IMR-90 (cell line): Measurements from ENCODE around the gene IRF4. TPM values are rescaled to one million over a fixed set of nuclear protein-coding genes. Genes with fewer than 3 reads are reported as not detected.

Source experiments
- ATAC-seq: fragments of 200-7000 bp; cut with Tn5 transposase; 2 replicates; pipeline ENCODE4 v1.9.1; 2020; ENCODE audit warnings: low read depth, mild to moderate bottlenecking, moderate library complexity
- BruUV-seq: library from RNA; stranded (reverse); fragments of 400-500 nt; replicated peaks from 2 replicates; lab custom pipeline; 2021; lab: Mats Ljungman, UMichigan
- CTCF ChIA-PET: fragments of 300-600 bp; formaldehyde crosslinking; extraction: SDS; loops from one replicate; lab custom pipeline; 2021; ENCODE audit warnings: antibody characterized with exemption; lab: Yijun Ruan, JAX
- POLR2A ChIA-PET: fragments of 300-600 bp; sonication (Branson Sonifier 250); formaldehyde crosslinking; loops from one replicate; lab custom pipeline; 2022; ENCODE audit warnings: antibody characterized with exemption; ENCODE audit not compliant: unreplicated experiment; lab: Charles Lee
- DNase-seq: peaks from one replicate; pipeline ENCODE4 v3.0.0; 2013
- H2AFZ ChIP-seq: replicated peaks from 2 replicates; pipeline ENCODE3; 2013; ENCODE audit warnings: low read length, mild to moderate bottlenecking; ENCODE audit not compliant: poor library complexity
- H2AK5ac ChIP-seq: 2 replicates; pipeline ENCODE4 v1.6.1; 2013; ENCODE audit warnings: low read depth, low read length, inconsistent platforms
- H2AK9ac ChIP-seq: replicated peaks from 2 replicates; pipeline ENCODE3; 2013; ENCODE audit warnings: mild to moderate bottlenecking, low read depth, low read length, moderate library complexity; ENCODE audit not compliant: poor library complexity
- H2BK120ac ChIP-seq: 2 replicates; pipeline ENCODE4 v1.6.1; 2013; ENCODE audit warnings: low read depth, low read length, inconsistent platforms
- H2BK15ac ChIP-seq: 3 replicates; pipeline ENCODE4 v1.6.1; 2013; ENCODE audit warnings: low read depth, low read length, inconsistent platforms
- H2BK20ac ChIP-seq: 2 replicates; pipeline ENCODE4 v1.6.1; 2013; ENCODE audit warnings: low read depth, mild to moderate bottlenecking, inconsistent platforms, low read length, moderate library complexity
- H2BK5ac ChIP-seq: 2 replicates; pipeline ENCODE4 v1.6.1; 2013; ENCODE audit warnings: mild to moderate bottlenecking, low read depth, low read length, inconsistent platforms; ENCODE audit not compliant: poor library complexity, severe bottlenecking
- H3K14ac ChIP-seq: replicated peaks from 2 replicates; pipeline ENCODE4 v1.6.1; 2013; ENCODE audit warnings: low read depth, low read length, inconsistent platforms
- H3K18ac ChIP-seq: 2 replicates; pipeline ENCODE4 v1.6.1; 2013; ENCODE audit warnings: low read depth, low read length, control low read depth
- H3K23ac ChIP-seq: 2 replicates; pipeline ENCODE4 v1.6.1; 2013; ENCODE audit warnings: low read depth, low read length, inconsistent platforms
- H3K27ac ChIP-seq: 2 replicates; pipeline ENCODE4 v1.5.1; 2013; ENCODE audit warnings: mild to moderate bottlenecking, control low read depth, low read length; ENCODE audit not compliant: insufficient read depth
- H3K27me3 ChIP-seq: 2 replicates; pipeline ENCODE4 v1.6.1; 2013; ENCODE audit warnings: low read length; ENCODE audit not compliant: control insufficient read depth, insufficient read depth
- H3K36me3 ChIP-seq: 2 replicates; pipeline ENCODE4 v1.6.1; 2013; ENCODE audit warnings: low read length, mixed read lengths; ENCODE audit not compliant: control insufficient read depth, insufficient read depth
- H3K4ac ChIP-seq: 2 replicates; pipeline ENCODE4 v1.6.1; 2013; ENCODE audit warnings: low read depth, low read length, inconsistent platforms
- H3K4me1 ChIP-seq: 2 replicates; pipeline ENCODE4 v1.6.1; 2013; ENCODE audit warnings: low read length, mixed read lengths; ENCODE audit not compliant: control insufficient read depth, insufficient read depth
- H3K4me2 ChIP-seq: 2 replicates; pipeline ENCODE4 v1.6.1; 2013; ENCODE audit warnings: low read depth, mild to moderate bottlenecking, control low read depth, low read length, moderate library complexity
- H3K4me3 ChIP-seq: 2 replicates; pipeline ENCODE4 v1.5.1; 2013; ENCODE audit warnings: low read depth, mild to moderate bottlenecking, control low read depth, low read length, moderate library complexity; ENCODE audit not compliant: insufficient read depth
- H3K56ac ChIP-seq: 2 replicates; pipeline ENCODE4 v1.6.1; 2013; ENCODE audit warnings: low read length, inconsistent platforms; ENCODE audit not compliant: insufficient read depth; ENCODE audit errors: extremely low read depth
- H3K79me1 ChIP-seq, 2 experiments: 2 replicates each; pipeline ENCODE4 v1.6.1; 2013; ENCODE audit warnings: low read length in 2 of 2, inconsistent platforms in 1 of 2, low read depth in 1 of 2
- H3K9ac ChIP-seq: 2 replicates; pipeline ENCODE4 v1.6.1; 2013; ENCODE audit warnings: low read depth, low read length, control low read depth
- H3K9me1 ChIP-seq: 2 replicates; pipeline ENCODE4 v1.6.1; 2013; ENCODE audit warnings: low read length, inconsistent platforms; ENCODE audit not compliant: insufficient read depth
- H3K9me3 ChIP-seq: 2 replicates; pipeline ENCODE4 v1.6.1; 2013; ENCODE audit warnings: low read length; ENCODE audit not compliant: control insufficient read depth, insufficient read depth
- H4K20me1 ChIP-seq: 2 replicates; pipeline ENCODE4 v1.6.1; 2013; ENCODE audit warnings: low read length, inconsistent platforms; ENCODE audit not compliant: insufficient read depth
- H4K5ac ChIP-seq: 2 replicates; pipeline ENCODE4 v1.6.1; 2013; ENCODE audit warnings: mild to moderate bottlenecking, low read depth, low read length, control low read depth
- H4K8ac ChIP-seq, 2 experiments: 2 replicates each; pipeline ENCODE4 v1.6.1; 2013; ENCODE audit warnings: low read depth in 2 of 2, low read length in 2 of 2, control low read depth in 1 of 2, inconsistent platforms in 1 of 2
- H4K91ac ChIP-seq: 2 replicates; pipeline ENCODE4 v1.6.1; 2013; ENCODE audit warnings: low read depth, low read length, inconsistent platforms; ENCODE audit not compliant: insufficient read depth
- BHLHE40 ChIP-seq: fragments of 150-350 bp; IDR thresholded peaks from 2 replicates; pipeline ENCODE4 v1.6.1; 2016; ENCODE audit warnings: mild to moderate bottlenecking, low read depth, low read length
- CEBPB ChIP-seq: IDR thresholded peaks from 2 replicates; pipeline ENCODE4 v1.6.1; 2012; ENCODE audit warnings: low read depth, low read length, improper control_type of control experiment
- CHD1 ChIP-seq: IDR thresholded peaks from 2 replicates; pipeline ENCODE4 v1.6.1; 2012; ENCODE audit warnings: low read depth, low read length, improper control_type of control experiment
- CTCF ChIP-seq: conservative IDR thresholded peaks from 2 replicates; pipeline ENCODE4 v1.5.1; 2012; ENCODE audit warnings: mild to moderate bottlenecking, low read depth, low read length, improper control_type of control experiment
- ELK1 ChIP-seq: fragments of 150-350 bp; IDR thresholded peaks from 2 replicates; pipeline ENCODE4 v1.6.1; 2016; ENCODE audit warnings: low read depth, mild to moderate bottlenecking, low read length, moderate library complexity, borderline replicate concordance
- FOS ChIP-seq: fragments of 150-350 bp; IDR thresholded peaks from 2 replicates; pipeline ENCODE4 v1.6.1; 2016; ENCODE audit warnings: low read depth, low read length
- MAFK ChIP-seq: IDR thresholded peaks from 2 replicates; pipeline ENCODE4 v1.6.1; 2012; ENCODE audit warnings: low read depth, low read length, improper control_type of control experiment
- MAZ ChIP-seq: IDR thresholded peaks from 2 replicates; pipeline ENCODE4 v1.6.1; 2012; ENCODE audit warnings: low read depth, mild to moderate bottlenecking, low read length, improper control_type of control experiment, moderate library complexity, borderline replicate concordance
- MXI1 ChIP-seq: IDR thresholded peaks from 2 replicates; pipeline ENCODE4 v1.6.1; 2012; ENCODE audit warnings: low read depth, mild to moderate bottlenecking, low read length, moderate library complexity, borderline replicate concordance
- NFE2L2 ChIP-seq: fragments of 150-350 bp; IDR thresholded peaks from 2 replicates; pipeline ENCODE4 v1.6.1; 2016; ENCODE audit warnings: low read depth, mild to moderate bottlenecking, low read length
- POLR2A ChIP-seq: IDR thresholded peaks from 2 replicates; pipeline ENCODE4 v1.6.1; 2012; ENCODE audit warnings: mild to moderate bottlenecking, low read depth, low read length
- RAD21 ChIP-seq: IDR thresholded peaks from 2 replicates; pipeline ENCODE4 v1.6.1; 2012; ENCODE audit warnings: low read length, improper control_type of control experiment
- RCOR1 ChIP-seq: IDR thresholded peaks from 2 replicates; pipeline ENCODE4 v1.6.1; 2012; ENCODE audit warnings: mild to moderate bottlenecking, low read length, improper control_type of control experiment; ENCODE audit not compliant: insufficient replicate concordance
- RFX5 ChIP-seq: IDR thresholded peaks from 2 replicates; pipeline ENCODE4 v1.8.0; 2012; ENCODE audit warnings: low read depth, mild to moderate bottlenecking, low read length, moderate library complexity
- SMC3 ChIP-seq: fragments of 150-350 bp; IDR thresholded peaks from 2 replicates; pipeline ENCODE4 v1.6.1; 2016; ENCODE audit warnings: low read depth, mild to moderate bottlenecking, antibody characterized with exemption, low read length, moderate library complexity
- USF2 ChIP-seq: fragments of 150-350 bp; IDR thresholded peaks from 2 replicates; pipeline ENCODE4 v1.6.1; 2017; ENCODE audit warnings: mild to moderate bottlenecking, antibody characterized with exemption, low read length, low read depth
- WGBS, 2 experiments: methylation state at CpG; one replicate each; pipeline versions ENCODE4 v1.1.5 to v1.1.7; 2013; ENCODE audit warnings: missing lambda C conversion rate in 2 of 2; ENCODE audit not compliant: insufficient read length in 1 of 2; ENCODE audit errors: extremely low coverage in 2 of 2; 5-methylcytosine and 5-hydroxymethylcytosine counted together
- dilution Hi-C: fragments of 300-500 bp; cut with HindIII; formaldehyde crosslinking; loops from one replicate; pipeline ENCODE4 v1.14.3; 2018; ENCODE audit warnings: low sequenced_read_pairs; ENCODE audit not compliant: unreplicated experiment
- in situ Hi-C: fragments of 300-500 bp; cut with MboI; formaldehyde crosslinking; loops from 3 replicates; pipeline ENCODE4 v1.14.3; 2019; ENCODE audit warnings: low sequenced_read_pairs, inconsistent platforms, mixed read lengths
- intact Hi-C: fragments of 100-400 bp; cut with micrococcal nuclease; formaldehyde crosslinking; loops from 2 replicates; pipeline ENCODE4 v1.10.0; 2022
- polyA plus RNA-seq, 3 experiments: library from polyadenylated mRNA; depleted of rRNA; stranded (reverse); fragments of >200 nt; gene quantifications; 2 replicates each; pipeline ENCODE4 v1.2.3, GENCODE V29; 2012; ENCODE audit warnings: low replicate concordance in 1 of 3
- total RNA-seq: library from RNA; depleted of rRNA; stranded (reverse); fragments of >200 nt; gene quantifications from 2 replicates; pipeline ENCODE4 v1.2.3, GENCODE V29; 2012

IRF4 gene
- total and polyA plus RNA-seq, 2 of the 4 experiments (the other 2 are of a cell fraction) = not detected

GRCh38 chr6:396126-396520 is 4.6 kb downstream of the IRF4 start:
- Histone ChIP-seq H4K91ac (no peak overlapping the region), H3K23ac (no peak overlapping the region), H4K20me1 (no peaks in the 10 kb centered on the region), H3K14ac (no peak overlapping the region), H3K18ac (no peak overlapping the region), H4K8ac (no peak overlapping the region), H3K27ac (no peak overlapping the region), H2AK5ac (no peak overlapping the region), H2AK9ac (no peak overlapping the region), H3K9ac (no peak overlapping the region), H3K4me3 (no peak overlapping the region), H3K79me1 (no peaks in the 10 kb centered on the region), H3K27me3 (peaks cover 82% of the 10 kb centered on the region), H2BK20ac (no peak overlapping the region), H3K4me2 (no peak overlapping the region), H3K9me3 (no peaks in the 10 kb centered on the region), H3K4ac (no peak overlapping the region), H3K9me1 (no peaks in the 10 kb centered on the region), H3K4me1 (0 out of 2 replicates have a peak, but pooled peaks cover 1% of the 10 kb centered on the region), H4K5ac (no peak overlapping the region), H2BK5ac (no peak overlapping the region), H2BK15ac (no peak overlapping the region), H2AFZ (no peak overlapping the region), H3K56ac (no peak overlapping the region), H2BK120ac (no peak overlapping the region), H3K36me3 (no peaks in the 10 kb centered on the region)
- ATAC-seq = no peak
- ChIA-PET CTCF (no interaction called here), POLR2A (no interaction called here)
- in situ Hi-C loops (no loop called here), intact Hi-C loops (no loop called here), dilution Hi-C loops (no loop called here)
- WGBS, 2 experiments = no CpG with 5 or more reads among the region's 6 CpGs
- TF ChIP-seq MAFK (no peak), CEBPB (no peak), ELK1 (no peak), RCOR1 (no peak), MAZ (no peak), MXI1 (no peak), NFE2L2 (no peak), RAD21 (no peak), CHD1 (no peak), BHLHE40 (no peak), FOS (no peak), SMC3 (no peak), USF2 (no peak), CTCF (no peak), POLR2A (no peak), RFX5 (no peak)
- no peak for DNase-seq
- no TSS peak for BruUV-seq
